Thyroid gland (tissue), 4 donors: ENCODE results near the gene RARB.

Experiments
- POLR2A ChIP-seq, 2 donors: fragments of 450-650 bp; IDR thresholded peaks; one replicate each; pipeline ENCODE4 v1.6.1; 2017; ENCODE audit warnings: antibody characterized with exemption in 2 of 2, mild to moderate bottlenecking in 2 of 2, moderate library complexity in 1 of 2
- TF ChIP-seq, protein P1 (sequence below), 6 experiments: fragments of 200-600 bp in 3 of 6; fragments of 450-650 bp in 3 of 6; sonication (generic) in 3 of 6; IDR thresholded peaks; one replicate each; pipeline ENCODE4 v1.5.1; 2016 to 2019; ENCODE audit warnings: antibody characterized with exemption in 6 of 6, mild to moderate bottlenecking in 2 of 6, inconsistent platforms in 1 of 6, moderate library complexity in 1 of 6

DNA sequence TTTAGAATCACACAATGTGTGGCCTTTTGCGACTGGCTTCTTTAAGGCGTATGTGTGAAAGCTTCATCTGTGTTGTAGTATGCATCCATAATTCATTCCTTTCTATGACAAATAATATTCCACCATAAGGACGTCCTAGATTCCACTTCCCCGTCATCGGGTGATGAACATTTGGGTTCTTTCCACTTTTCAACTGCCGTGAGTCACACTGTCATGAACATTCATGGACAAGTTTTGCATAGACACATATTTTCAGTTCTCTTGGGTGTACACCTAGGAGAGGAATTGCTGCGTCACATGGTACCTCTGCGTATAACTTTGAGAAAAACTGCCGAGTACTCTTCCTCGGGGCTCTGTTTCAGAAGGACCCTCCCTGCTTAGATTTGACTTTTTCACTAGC, 139.3 kb downstream of the RARB start:
- TF ChIP-seq, protein P1, sequence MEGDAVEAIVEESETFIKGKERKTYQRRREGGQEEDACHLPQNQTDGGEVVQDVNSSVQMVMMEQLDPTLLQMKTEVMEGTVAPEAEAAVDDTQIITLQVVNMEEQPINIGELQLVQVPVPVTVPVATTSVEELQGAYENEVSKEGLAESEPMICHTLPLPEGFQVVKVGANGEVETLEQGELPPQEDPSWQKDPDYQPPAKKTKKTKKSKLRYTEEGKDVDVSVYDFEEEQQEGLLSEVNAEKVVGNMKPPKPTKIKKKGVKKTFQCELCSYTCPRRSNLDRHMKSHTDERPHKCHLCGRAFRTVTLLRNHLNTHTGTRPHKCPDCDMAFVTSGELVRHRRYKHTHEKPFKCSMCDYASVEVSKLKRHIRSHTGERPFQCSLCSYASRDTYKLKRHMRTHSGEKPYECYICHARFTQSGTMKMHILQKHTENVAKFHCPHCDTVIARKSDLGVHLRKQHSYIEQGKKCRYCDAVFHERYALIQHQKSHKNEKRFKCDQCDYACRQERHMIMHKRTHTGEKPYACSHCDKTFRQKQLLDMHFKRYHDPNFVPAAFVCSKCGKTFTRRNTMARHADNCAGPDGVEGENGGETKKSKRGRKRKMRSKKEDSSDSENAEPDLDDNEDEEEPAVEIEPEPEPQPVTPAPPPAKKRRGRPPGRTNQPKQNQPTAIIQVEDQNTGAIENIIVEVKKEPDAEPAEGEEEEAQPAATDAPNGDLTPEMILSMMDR (IDR thresholded peaks at IDR 0.05), result no peak
- no peak for TF ChIP-seq POLR2A (IDR thresholded peaks at IDR 0.05)
